B cell (primary cell): Measurements from ENCODE around the gene TEC.

Experiments
- EZH2 ChIP-seq: IDR thresholded peaks from 2 replicates; pipeline ENCODE4 v1.6.1; 2012; ENCODE audit warnings: borderline replicate concordance, low read depth, mild to moderate bottlenecking, moderate library complexity, low read length; ENCODE audit not compliant: insufficient read depth, poor library complexity, severe bottlenecking
- TF ChIP-seq, protein P1 (sequence below): fragments of 200-600 bp; IDR thresholded peaks from one replicate; pipeline ENCODE4 v1.8.0; 2022; ENCODE audit warnings: antibody characterized with exemption, mild to moderate bottlenecking

- TF ChIP-seq, protein P1, sequence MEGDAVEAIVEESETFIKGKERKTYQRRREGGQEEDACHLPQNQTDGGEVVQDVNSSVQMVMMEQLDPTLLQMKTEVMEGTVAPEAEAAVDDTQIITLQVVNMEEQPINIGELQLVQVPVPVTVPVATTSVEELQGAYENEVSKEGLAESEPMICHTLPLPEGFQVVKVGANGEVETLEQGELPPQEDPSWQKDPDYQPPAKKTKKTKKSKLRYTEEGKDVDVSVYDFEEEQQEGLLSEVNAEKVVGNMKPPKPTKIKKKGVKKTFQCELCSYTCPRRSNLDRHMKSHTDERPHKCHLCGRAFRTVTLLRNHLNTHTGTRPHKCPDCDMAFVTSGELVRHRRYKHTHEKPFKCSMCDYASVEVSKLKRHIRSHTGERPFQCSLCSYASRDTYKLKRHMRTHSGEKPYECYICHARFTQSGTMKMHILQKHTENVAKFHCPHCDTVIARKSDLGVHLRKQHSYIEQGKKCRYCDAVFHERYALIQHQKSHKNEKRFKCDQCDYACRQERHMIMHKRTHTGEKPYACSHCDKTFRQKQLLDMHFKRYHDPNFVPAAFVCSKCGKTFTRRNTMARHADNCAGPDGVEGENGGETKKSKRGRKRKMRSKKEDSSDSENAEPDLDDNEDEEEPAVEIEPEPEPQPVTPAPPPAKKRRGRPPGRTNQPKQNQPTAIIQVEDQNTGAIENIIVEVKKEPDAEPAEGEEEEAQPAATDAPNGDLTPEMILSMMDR: no peak
- no peak for TF ChIP-seq EZH2
Observed at GRCh38 chr4:48114412-48114811, 155.2 kb downstream of the TEC start.
